ENCODE data around the gene DDX39B. TPM values are rescaled to one million over a fixed set of nuclear protein-coding genes. Genes with fewer than 3 reads are reported as not detected.

The DDX39B gene
- total and polyA plus RNA-seq, 9 of the 15 experiments (the other 6 are each of a cell fraction or from before 2014, with no cell fraction given), result 479 to 869 (median 592) TPM

DNA sequence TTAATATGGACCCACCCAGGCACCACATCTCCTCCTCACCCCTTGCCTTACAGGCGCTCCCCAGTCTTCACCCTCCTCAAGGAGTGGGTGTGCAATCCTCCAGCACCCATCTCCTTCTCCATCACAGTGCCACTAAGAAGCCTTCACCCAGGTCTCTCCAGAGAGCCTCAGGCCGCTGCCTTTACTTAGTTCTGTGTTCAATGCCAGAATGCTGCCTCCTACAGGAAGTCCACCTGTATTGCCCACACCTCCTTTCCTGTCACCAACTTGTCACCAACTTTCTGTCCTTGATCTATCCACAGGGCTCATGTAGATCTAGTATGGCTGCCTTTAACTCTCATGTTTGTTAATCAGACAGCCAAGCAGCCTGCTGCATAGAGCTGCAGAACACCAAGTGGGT lies 43.7 kb upstream of the DDX39B start:
- H3K9ac ChIP-seq (ENCODE audit: insufficient read depth in 1 of 2, low read depth in 2 of 2, low read length in 2 of 2), result no peak overlapping the region
- H3K4me3 ChIP-seq, result no peak overlapping the region
- BruUV-seq (replicated peaks), result no TSS peak
- no peaks in the 10 kb centered on the region for H3K36me3 ChIP-seq (ENCODE audit: control insufficient read depth, insufficient read depth, low read length)
- H2AFZ ChIP-seq (ENCODE audit: low read depth, low read length), result peak overlapping the region; percentile 51; the same call in 1 of the 2 replicates
- POLR2A ChIA-PET, result interaction anchor here (1.0 to 1.6 kb wide), 2 partner anchors 13 to 18 kb away, joined by 3 to 6 read pairs; no protein-coding TSS in a partner anchor
- no peaks in the 10 kb centered on the region for H3K9me3 ChIP-seq (replicated peaks; ENCODE audit: control insufficient read depth, insufficient read depth, low read depth, low read length)
- intact Hi-C loops (cut with micrococcal nuclease) (loop anchor here (10.0 kb wide), 1 partner anchor 391 kb away; no protein-coding TSS in a partner anchor), in situ Hi-C loops (cut with MboI) (no loop called here)
- CTCF ChIA-PET (ENCODE audit: low intra/inter-chr PET ratio), result no interaction called here
- FAIRE-seq, result peak; percentile 71
- peak; percentile 44 for ATAC-seq
- H3K4me1 ChIP-seq (replicated peaks in 1 of 2; ENCODE audit: control insufficient read depth in 2 of 2, insufficient read depth in 2 of 2, low read length in 2 of 2), result peaks cover 30 to 39% of the 10 kb centered on the region in 2 experiments
- DNase-seq (ENCODE audit: extremely low read depth in 1 of 4, low spot score in 3 of 4), result peak; percentile 52 to 71 (median 66)
- WGBS (ENCODE audit: insufficient coverage, low coverage, missing lambda C conversion rate), result 49% methylated on average over 2 of the region's 2 CpGs
- H3K79me2 ChIP-seq (ENCODE audit: control insufficient read depth, insufficient read depth, low read length), result no peaks in the 10 kb centered on the region
- no peaks in the 10 kb centered on the region for H4K20me1 ChIP-seq (replicated peaks; ENCODE audit: control insufficient read depth, insufficient read depth, low read length)
- no peak overlapping the region for H3K4me2 ChIP-seq (ENCODE audit: insufficient read depth, low read length)
- no peak overlapping the region for H3K27ac ChIP-seq (ENCODE audit: extremely low read depth, low read depth, low read length)
- no peaks in the 10 kb centered on the region for H3K9me1 ChIP-seq (ENCODE audit: control insufficient read depth, insufficient read depth, low read length)
- no peaks in the 10 kb centered on the region for H3K27me3 ChIP-seq (ENCODE audit: control insufficient read depth in 2 of 2, insufficient read depth in 2 of 2, low read length in 2 of 2)
- TF ChIP-seq U2AF1 (optimal IDR thresholded peaks at IDR 0.05; ENCODE audit: low read depth, low read length), result no peak
- no peak for TF ChIP-seq SRSF7 (optimal IDR thresholded peaks at IDR 0.05; ENCODE audit: low read depth, low read length)
- no peak for TF ChIP-seq STAT5B (CRISPR knock-in tag; IDR thresholded peaks at IDR 0.05)
- TF ChIP-seq TEAD4 (IDR thresholded peaks at IDR 0.05; ENCODE audit: low read length), result 0 out of 2 replicates have a peak, but pooled peaks have one; percentile 8
- TF ChIP-seq TEAD4 (CRISPR knock-in tag; IDR thresholded peaks at IDR 0.05; ENCODE audit: borderline replicate concordance), result no peak
- TF ChIP-seq RAD21 (CRISPR knock-in tag; conservative IDR thresholded peaks at IDR 0.05 in 1 of 2, IDR thresholded peaks at IDR 0.05 in 1 of 2), result peak in 1 of 2 experiments; percentile 58; a peak in 2 of 4 replicates
- 0 out of 2 replicates have a peak, but pooled peaks have one; percentile 31 for TF ChIP-seq EHMT2 (IDR thresholded peaks at IDR 0.05)
- TF ChIP-seq ZC3H11A (IDR thresholded peaks at IDR 0.05; ENCODE audit: low read depth, low read length), result no peak
- no peak for TF ChIP-seq RB1 (IDR thresholded peaks at IDR 0.05; ENCODE audit: low read depth)
- no peak for TF ChIP-seq NR1H2 (CRISPR knock-in tag; IDR thresholded peaks at IDR 0.05)
- 0 out of 2 replicates have a peak, but pooled peaks have one; percentile 23 for TF ChIP-seq PHTF2 (CRISPR knock-in tag; IDR thresholded peaks at IDR 0.05)
- TF ChIP-seq DIDO1 (tag; IDR thresholded peaks at IDR 0.05; ENCODE audit: low read depth), result no peak
- no peak for TF ChIP-seq SMAD2 (IDR thresholded peaks at IDR 0.05; ENCODE audit: low read depth, low read length)
- no peak for TF ChIP-seq PHF8 (IDR thresholded peaks at IDR 0.05; ENCODE audit: borderline replicate concordance, low read length)
- 0 out of 2 replicates have a peak, but pooled peaks have one; percentile 22 for TF ChIP-seq CREB1 (IDR thresholded peaks at IDR 0.05)
- TF ChIP-seq CREB1 (CRISPR knock-in tag; IDR thresholded peaks at IDR 0.05), result no peak
- TF ChIP-seq, protein P1, sequence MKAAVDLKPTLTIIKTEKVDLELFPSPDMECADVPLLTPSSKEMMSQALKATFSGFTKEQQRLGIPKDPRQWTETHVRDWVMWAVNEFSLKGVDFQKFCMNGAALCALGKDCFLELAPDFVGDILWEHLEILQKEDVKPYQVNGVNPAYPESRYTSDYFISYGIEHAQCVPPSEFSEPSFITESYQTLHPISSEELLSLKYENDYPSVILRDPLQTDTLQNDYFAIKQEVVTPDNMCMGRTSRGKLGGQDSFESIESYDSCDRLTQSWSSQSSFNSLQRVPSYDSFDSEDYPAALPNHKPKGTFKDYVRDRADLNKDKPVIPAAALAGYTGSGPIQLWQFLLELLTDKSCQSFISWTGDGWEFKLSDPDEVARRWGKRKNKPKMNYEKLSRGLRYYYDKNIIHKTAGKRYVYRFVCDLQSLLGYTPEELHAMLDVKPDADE (conservative IDR thresholded peaks at IDR 0.05; ENCODE audit: control insufficient read depth, low read depth, low read length), result no peak
- 0 out of 2 replicates have a peak, but pooled peaks have one; percentile 33 for TF ChIP-seq HDGF (IDR thresholded peaks at IDR 0.05)
- no peak for TF ChIP-seq ZNF175 (CRISPR knock-in tag; IDR thresholded peaks at IDR 0.05; ENCODE audit: low read depth)
- TF ChIP-seq ZNF830 (CRISPR knock-in tag; IDR thresholded peaks at IDR 0.05), result no peak
